ENCODE data around the gene SCO1. TPM values are rescaled to one million over a fixed set of nuclear protein-coding genes. Genes with fewer than 3 reads are reported as not detected.
"Not testable (repeated sequence)": the region's sequence is repeated elsewhere in the genome, so short reads cannot be mapped to it uniquely, and the experiment has no call there.

Gene SCO1
- total and polyA plus RNA-seq, 5 donors from 2014 or later: 14.7 to 17.5 (median 16.0) TPM

DNA sequence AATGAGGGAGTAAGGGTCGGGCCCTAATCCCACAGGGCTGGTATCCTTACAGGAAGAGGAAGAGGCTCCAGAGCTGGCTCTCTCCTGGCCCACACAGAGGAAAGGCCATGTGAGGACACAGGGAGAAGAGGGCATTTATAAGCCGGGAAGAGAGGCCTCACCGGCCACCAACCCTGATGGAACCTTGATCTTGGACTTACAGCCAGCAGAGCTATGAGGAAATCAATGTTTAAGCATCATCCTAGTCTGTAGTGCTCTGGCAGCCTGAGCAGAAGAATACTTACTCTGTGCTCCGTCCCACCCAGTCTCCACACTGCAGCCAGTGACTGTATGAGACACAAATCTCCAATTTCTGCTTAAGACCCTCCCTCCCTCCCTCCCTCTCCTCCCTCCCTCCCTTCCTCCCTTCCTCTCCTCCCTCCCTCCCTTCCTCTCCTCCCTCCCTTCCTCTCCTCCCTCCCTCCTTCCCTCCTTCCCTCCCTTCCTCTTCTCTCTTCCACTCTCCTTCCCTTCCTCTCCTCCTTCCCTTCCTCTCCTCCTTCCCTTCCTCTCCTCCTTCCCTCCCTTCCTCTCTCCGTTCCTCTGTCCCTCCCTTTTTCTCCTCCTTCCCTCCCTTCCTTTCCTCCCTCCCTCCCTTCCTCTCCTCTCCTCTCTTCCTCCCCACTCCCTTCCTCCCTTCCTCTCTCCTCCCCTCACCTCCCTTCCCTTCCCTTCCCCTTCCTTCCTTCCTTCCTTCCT is 41.4 kb upstream of the SCO1 start:
- ATAC-seq (ENCODE audit: low read depth in 2 of 2) (no peak), DNase-seq (no peak)
- Histone ChIP-seq H3K9me3 (ENCODE audit: control insufficient read depth in 2 of 2, low read length in 2 of 2) (no peaks in the 10 kb centered on the region), H3K4me3 (ENCODE audit: low read depth, low read length) (no peak overlapping the region), H3K4me1 (ENCODE audit: control insufficient read depth, insufficient read depth, low read length, poor library complexity, severe bottlenecking) (no peaks in the 10 kb centered on the region), H3K27ac (ENCODE audit: insufficient read depth, low read length, poor library complexity, severe bottlenecking) (no peak overlapping the region), H3K36me3 (ENCODE audit: control insufficient read depth, insufficient read depth, low read length) (no peaks in the 10 kb centered on the region), H3K27me3 (ENCODE audit: control insufficient read depth, insufficient read depth, low read length) (peaks cover 6% of the 10 kb centered on the region)
- Mint-ChIP-seq H3K4me3 (no peak overlapping the region), H3K4me1 (peaks cover 0 to 5% (median 3%) of the 10 kb centered on the region in 4 donors), H3K27me3 (peaks cover 16% of the 10 kb centered on the region), H3K27ac (no peak overlapping the region), H3K9me3 (peaks cover 0 to 1% (median 0%) of the 10 kb centered on the region in 7 donors), H3K36me3 (no peaks in the 10 kb centered on the region)

DNA sequence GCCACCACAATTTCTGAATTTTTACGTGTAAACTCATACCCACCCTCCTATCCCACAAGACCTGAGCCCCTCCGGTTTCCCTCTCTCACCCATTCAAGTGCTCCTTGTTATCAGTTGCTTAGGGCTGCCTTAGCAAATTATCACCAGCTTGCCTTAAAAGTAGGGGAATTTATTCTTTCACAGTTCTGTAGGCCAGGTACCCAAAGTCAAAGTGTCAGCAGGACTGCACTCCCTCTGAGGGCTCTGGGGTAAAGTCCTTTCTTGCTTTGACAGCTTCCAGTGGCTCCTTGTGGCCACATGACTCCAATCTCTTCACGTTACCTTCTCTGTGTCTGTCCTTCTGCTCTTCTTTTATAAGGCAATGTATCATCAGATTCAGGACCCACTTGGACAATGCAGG is 40.4 kb upstream of the SCO1 start:
- Histone ChIP-seq H3K27ac (ENCODE audit: insufficient read depth, low read length, poor library complexity, severe bottlenecking) (no peak overlapping the region), H3K27me3 (ENCODE audit: control insufficient read depth, insufficient read depth, low read length) (peaks cover 8% of the 10 kb centered on the region), H3K4me1 (ENCODE audit: control insufficient read depth, insufficient read depth, low read length, poor library complexity, severe bottlenecking) (no peaks in the 10 kb centered on the region), H3K4me3 (ENCODE audit: low read depth, low read length) (no peak overlapping the region), H3K9me3 (ENCODE audit: control insufficient read depth in 2 of 2, low read length in 2 of 2) (no peaks in the 10 kb centered on the region), H3K36me3 (ENCODE audit: control insufficient read depth, insufficient read depth, low read length) (no peaks in the 10 kb centered on the region)
- no peak for ATAC-seq (ENCODE audit: low read depth in 2 of 2)
- Mint-ChIP-seq H3K27me3 (peaks cover 23% of the 10 kb centered on the region), H3K9me3 (peaks cover 0 to 1% (median 0%) of the 10 kb centered on the region in 7 donors), H3K4me1 (peaks cover 0 to 5% (median 3%) of the 10 kb centered on the region in 4 donors), H3K36me3 (no peaks in the 10 kb centered on the region), H3K27ac (no peak overlapping the region), H3K4me3 (no peak overlapping the region)
- no peak for DNase-seq

DNA sequence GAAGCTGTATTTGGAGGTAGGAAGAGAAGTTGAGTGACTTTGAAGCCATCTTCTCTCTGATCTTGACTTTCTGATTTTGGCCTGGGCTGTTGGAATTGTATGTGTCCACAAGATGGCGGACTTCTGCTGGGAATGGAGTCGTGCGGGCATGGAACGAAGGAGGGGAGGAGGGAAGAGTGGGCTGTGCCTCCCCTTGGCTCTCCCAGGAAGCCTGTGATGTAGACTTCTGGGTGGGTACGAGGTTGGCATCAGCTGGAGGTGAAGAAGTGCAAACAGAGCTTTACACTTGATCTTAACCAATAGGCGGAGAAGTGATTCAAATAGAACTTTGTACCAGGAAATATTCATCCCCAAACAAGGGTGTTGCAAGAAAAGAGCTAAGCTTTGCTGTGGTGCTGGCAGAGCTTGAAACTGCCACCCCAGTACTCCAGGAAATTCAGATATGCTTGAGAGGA is 39.9 kb upstream of the SCO1 start:
- DNase-seq (peak in 2 of 3 donors; percentile 12 to 33), ATAC-seq (ENCODE audit: low read depth in 2 of 2) (no peak)
- no peaks in the 10 kb centered on the region for H3K9me3 ChIP-seq (ENCODE audit: control insufficient read depth in 2 of 2, low read length in 2 of 2)
- H3K27me3 Mint-ChIP-seq: peaks cover 27% of the 10 kb centered on the region
- H3K4me1 Mint-ChIP-seq: peaks cover 0 to 5% (median 3%) of the 10 kb centered on the region in 4 donors
- H3K36me3 ChIP-seq (ENCODE audit: control insufficient read depth, insufficient read depth, low read length): no peaks in the 10 kb centered on the region
- H3K4me1 ChIP-seq (ENCODE audit: control insufficient read depth, insufficient read depth, low read length, poor library complexity, severe bottlenecking): no peaks in the 10 kb centered on the region
- H3K36me3 Mint-ChIP-seq: no peaks in the 10 kb centered on the region
- no peak overlapping the region for H3K27ac ChIP-seq (ENCODE audit: insufficient read depth, low read length, poor library complexity, severe bottlenecking)
- H3K4me3 ChIP-seq (ENCODE audit: low read depth, low read length): no peak overlapping the region
- H3K9me3 Mint-ChIP-seq: peaks cover 0 to 1% (median 0%) of the 10 kb centered on the region in 7 donors
- H3K27ac Mint-ChIP-seq: peak overlapping the region in 1 of 3 donors; percentile 8
- H3K4me3 Mint-ChIP-seq: no peak overlapping the region
- peaks cover 9% of the 10 kb centered on the region for H3K27me3 ChIP-seq (ENCODE audit: control insufficient read depth, insufficient read depth, low read length)

DNA sequence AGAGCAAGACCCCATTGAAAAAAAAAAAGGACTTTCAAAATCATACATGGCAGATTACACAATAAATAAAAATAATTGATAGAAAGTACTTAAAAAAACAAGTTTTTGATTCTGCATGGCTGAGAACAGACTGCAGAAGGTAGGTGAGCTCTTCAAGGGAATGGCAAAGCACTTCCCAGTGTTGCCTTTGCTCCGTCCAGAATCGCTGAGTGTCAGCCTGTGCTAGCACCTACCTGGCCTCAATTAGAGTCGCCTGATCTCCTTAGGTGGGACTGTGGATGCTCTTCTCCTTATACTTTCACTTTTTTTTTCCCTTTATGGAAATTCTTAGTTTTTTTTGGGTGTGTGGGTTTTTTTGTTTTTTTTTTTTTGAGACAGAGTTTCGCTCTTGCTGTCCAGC is 38.5 kb upstream of the SCO1 start:
- Histone ChIP-seq H3K4me3 (ENCODE audit: low read depth, low read length) (no peak overlapping the region), H3K36me3 (ENCODE audit: control insufficient read depth, insufficient read depth, low read length) (no peaks in the 10 kb centered on the region), H3K27ac (ENCODE audit: insufficient read depth, low read length, poor library complexity, severe bottlenecking) (no peak overlapping the region), H3K27me3 (ENCODE audit: control insufficient read depth, insufficient read depth, low read length) (peaks cover 10% of the 10 kb centered on the region), H3K4me1 (ENCODE audit: control insufficient read depth, insufficient read depth, low read length, poor library complexity, severe bottlenecking) (no peaks in the 10 kb centered on the region), H3K9me3 (ENCODE audit: control insufficient read depth in 2 of 2, low read length in 2 of 2) (no peaks in the 10 kb centered on the region)
- Mint-ChIP-seq H3K4me3 (no peak overlapping the region), H3K27me3 (peaks cover 31% of the 10 kb centered on the region), H3K36me3 (no peaks in the 10 kb centered on the region), H3K4me1 (peaks cover 0 to 5% (median 4%) of the 10 kb centered on the region in 4 donors), H3K9me3 (peaks cover 0 to 2% (median 0%) of the 10 kb centered on the region in 7 donors), H3K27ac (peak overlapping the region in 1 of 3 donors; percentile 2)
- DNase-seq: no peak
- no peak for ATAC-seq (ENCODE audit: low read depth in 2 of 2)

DNA sequence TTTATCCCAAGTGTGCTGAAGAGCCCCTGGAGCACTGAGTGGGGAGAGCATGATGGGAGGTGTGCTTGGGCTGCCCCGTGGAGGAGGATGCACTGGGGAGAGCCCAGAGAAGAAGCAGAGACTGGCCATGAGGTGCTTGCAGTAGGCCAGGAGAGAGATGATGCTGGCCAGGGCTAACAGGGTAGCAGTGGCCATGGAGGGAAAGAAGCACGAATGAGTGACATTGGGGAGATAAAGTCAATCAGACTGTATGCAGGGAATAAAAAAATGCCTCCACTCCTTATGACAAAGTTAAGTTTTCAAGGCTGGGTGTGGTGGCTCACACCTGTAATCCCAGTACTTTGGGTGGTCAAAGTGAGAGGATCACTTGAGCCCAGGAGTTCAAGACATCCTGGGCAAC is 37.9 kb upstream of the SCO1 start:
- no peak overlapping the region for H3K27ac ChIP-seq (ENCODE audit: insufficient read depth, low read length, poor library complexity, severe bottlenecking)
- peaks cover 10% of the 10 kb centered on the region for H3K27me3 ChIP-seq (ENCODE audit: control insufficient read depth, insufficient read depth, low read length)
- Mint-ChIP-seq H3K27ac (peak overlapping the region in 1 of 3 donors; percentile 50), H3K36me3 (no peaks in the 10 kb centered on the region), H3K4me3 (no peak overlapping the region), H3K9me3 (peaks cover 0 to 3% (median 0%) of the 10 kb centered on the region in 7 donors), H3K27me3 (peaks cover 36% of the 10 kb centered on the region), H3K4me1 (peaks cover 0 to 10% (median 5%) of the 10 kb centered on the region in 4 donors)
- H3K9me3 ChIP-seq (ENCODE audit: control insufficient read depth in 2 of 2, low read length in 2 of 2): no peaks in the 10 kb centered on the region
- DNase-seq: no peak
- ATAC-seq (ENCODE audit: low read depth in 2 of 2): no peak
- no peak overlapping the region for H3K4me3 ChIP-seq (ENCODE audit: low read depth, low read length)
- H3K36me3 ChIP-seq (ENCODE audit: control insufficient read depth, insufficient read depth, low read length): no peaks in the 10 kb centered on the region
- peaks cover 5% of the 10 kb centered on the region for H3K4me1 ChIP-seq (ENCODE audit: control insufficient read depth, insufficient read depth, low read length, poor library complexity, severe bottlenecking)

DNA sequence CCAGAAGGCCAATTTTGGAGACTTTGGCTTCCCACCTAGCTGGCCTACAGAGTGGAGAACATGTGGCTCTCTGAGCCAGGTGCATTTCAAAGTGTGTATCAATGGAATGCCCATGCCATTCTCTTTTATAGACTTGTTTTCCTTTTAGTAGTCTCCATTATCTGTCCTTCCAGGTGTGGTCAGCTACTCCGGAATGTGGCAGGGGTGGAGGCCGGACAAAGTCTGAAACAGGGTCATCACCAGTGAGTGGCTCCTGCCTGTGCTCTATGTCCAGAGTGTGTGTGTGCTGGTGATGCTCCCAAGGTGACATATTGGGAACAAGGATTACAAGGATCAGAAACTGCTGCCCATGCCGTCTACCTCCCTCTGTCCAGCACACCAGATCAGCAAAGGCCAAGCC is 36.3 kb upstream of the SCO1 start:
- Histone ChIP-seq H3K27me3 (ENCODE audit: control insufficient read depth, insufficient read depth, low read length) (peaks cover 10% of the 10 kb centered on the region), H3K4me3 (ENCODE audit: low read depth, low read length) (no peak overlapping the region), H3K27ac (ENCODE audit: insufficient read depth, low read length, poor library complexity, severe bottlenecking) (no peak overlapping the region), H3K36me3 (ENCODE audit: control insufficient read depth, insufficient read depth, low read length) (no peaks in the 10 kb centered on the region), H3K9me3 (ENCODE audit: control insufficient read depth in 2 of 2, low read length in 2 of 2) (no peaks in the 10 kb centered on the region), H3K4me1 (ENCODE audit: control insufficient read depth, insufficient read depth, low read length, poor library complexity, severe bottlenecking) (peaks cover 5% of the 10 kb centered on the region)
- no peaks in the 10 kb centered on the region for H3K36me3 Mint-ChIP-seq
- H3K9me3 Mint-ChIP-seq: peaks cover 0 to 3% (median 0%) of the 10 kb centered on the region in 7 donors
- DNase-seq (no peak), ATAC-seq (ENCODE audit: low read depth in 2 of 2) (no peak)
- no peak overlapping the region for H3K27ac Mint-ChIP-seq
- no peak overlapping the region for H3K4me3 Mint-ChIP-seq
- peaks cover 0 to 17% (median 5%) of the 10 kb centered on the region in 4 donors for H3K4me1 Mint-ChIP-seq
- H3K27me3 Mint-ChIP-seq: peaks cover 39% of the 10 kb centered on the region

DNA sequence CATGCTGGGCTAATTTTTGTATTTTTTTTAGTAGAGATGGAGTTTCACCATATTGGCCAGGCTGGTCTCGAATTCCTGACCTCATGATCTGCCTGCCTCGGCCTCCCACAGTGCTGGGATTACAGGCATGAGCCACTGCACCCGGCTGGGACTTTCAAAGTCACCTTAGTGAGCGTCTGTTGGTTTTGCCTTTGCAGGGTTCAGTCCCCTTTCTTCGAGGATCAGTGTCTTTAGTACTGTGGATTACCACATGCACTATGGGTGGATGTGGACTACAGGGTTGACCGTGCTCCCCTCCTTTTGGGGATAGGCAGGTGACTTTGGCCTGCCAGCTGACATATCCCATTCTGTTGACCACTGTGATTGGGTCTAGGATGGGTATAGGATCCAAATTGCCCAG is 34.8 kb upstream of the SCO1 start:
- H3K9me3 ChIP-seq (ENCODE audit: control insufficient read depth in 2 of 2, low read length in 2 of 2); H3K27ac Mint-ChIP-seq; H3K4me3 ChIP-seq (ENCODE audit: low read depth, low read length); H3K36me3 ChIP-seq (ENCODE audit: control insufficient read depth, insufficient read depth, low read length); H3K4me3 Mint-ChIP-seq; H3K9me3 Mint-ChIP-seq; DNase-seq; H3K27ac ChIP-seq (ENCODE audit: insufficient read depth, low read length, poor library complexity, severe bottlenecking); H3K4me1 ChIP-seq (ENCODE audit: control insufficient read depth, insufficient read depth, low read length, poor library complexity, severe bottlenecking); H3K36me3 Mint-ChIP-seq; H3K27me3 ChIP-seq (ENCODE audit: control insufficient read depth, insufficient read depth, low read length); ATAC-seq (ENCODE audit: low read depth in 2 of 2): not testable (repeated sequence)
- Mint-ChIP-seq H3K27me3 (peaks cover 51% of the 10 kb centered on the region), H3K4me1 (peaks cover 0 to 15% (median 3%) of the 10 kb centered on the region in 4 donors)

DNA sequence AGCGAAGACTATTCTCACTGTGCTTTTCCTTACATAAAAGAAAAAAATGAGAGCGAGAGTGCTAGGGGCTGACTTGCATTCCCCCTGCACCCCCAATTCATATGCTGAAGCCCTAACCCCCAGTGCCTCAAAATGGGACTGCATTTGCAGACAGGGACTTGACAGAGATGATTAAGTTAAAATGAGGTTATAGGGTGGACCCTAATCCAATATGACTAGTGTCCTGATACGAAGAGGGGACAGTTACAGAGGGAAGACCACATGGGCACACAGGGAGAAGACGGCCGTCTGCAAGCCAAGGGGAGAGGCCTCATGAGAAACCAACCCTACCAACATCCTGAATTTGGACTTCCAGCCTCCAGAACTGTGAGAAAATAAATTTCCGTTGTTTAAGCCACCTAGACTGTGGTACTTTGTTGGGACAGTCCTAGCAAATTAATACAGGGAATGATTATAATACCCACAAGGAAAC is 34.1 kb upstream of the SCO1 start:
- H3K9me3 Mint-ChIP-seq: peaks cover 0 to 3% (median 0%) of the 10 kb centered on the region in 7 donors
- DNase-seq (no peak), ATAC-seq (ENCODE audit: low read depth in 2 of 2) (no peak)
- Histone ChIP-seq H3K27ac (ENCODE audit: insufficient read depth, low read length, poor library complexity, severe bottlenecking) (no peak overlapping the region), H3K36me3 (ENCODE audit: control insufficient read depth, insufficient read depth, low read length) (no peaks in the 10 kb centered on the region), H3K9me3 (ENCODE audit: control insufficient read depth in 2 of 2, low read length in 2 of 2) (no peaks in the 10 kb centered on the region), H3K4me3 (ENCODE audit: low read depth, low read length) (no peak overlapping the region), H3K4me1 (ENCODE audit: control insufficient read depth, insufficient read depth, low read length, poor library complexity, severe bottlenecking) (peaks cover 5% of the 10 kb centered on the region), H3K27me3 (ENCODE audit: control insufficient read depth, insufficient read depth, low read length) (peaks cover 6% of the 10 kb centered on the region)
- peak overlapping the region in 1 of 4 donors; percentile 63 for H3K4me3 Mint-ChIP-seq
- no peaks in the 10 kb centered on the region for H3K36me3 Mint-ChIP-seq
- peaks cover 51% of the 10 kb centered on the region for H3K27me3 Mint-ChIP-seq
- H3K4me1 Mint-ChIP-seq: peaks cover 0 to 13% (median 1%) of the 10 kb centered on the region in 4 donors
- H3K27ac Mint-ChIP-seq: no peak overlapping the region
